GM18867 (cell line): ENCODE results near the gene FLACC1.
"Not testable (repeated sequence)": the region's sequence is repeated elsewhere in the genome, so short reads cannot be mapped to it uniquely, and the experiment has no call there.

Experiments used
- ATAC-seq: cut with Tn5 transposase; IDR thresholded peaks from one replicate; pipeline ENCODE4 v1.9.1; 2021; ENCODE audit warnings: mild to moderate bottlenecking, moderate library complexity; ENCODE audit not compliant: unreplicated experiment

FLACC1 gene

GRCh38 chr2:201256082-201256481 lies 101.1 kb downstream of the FLACC1 start:
- no peak for ATAC-seq

DNA sequence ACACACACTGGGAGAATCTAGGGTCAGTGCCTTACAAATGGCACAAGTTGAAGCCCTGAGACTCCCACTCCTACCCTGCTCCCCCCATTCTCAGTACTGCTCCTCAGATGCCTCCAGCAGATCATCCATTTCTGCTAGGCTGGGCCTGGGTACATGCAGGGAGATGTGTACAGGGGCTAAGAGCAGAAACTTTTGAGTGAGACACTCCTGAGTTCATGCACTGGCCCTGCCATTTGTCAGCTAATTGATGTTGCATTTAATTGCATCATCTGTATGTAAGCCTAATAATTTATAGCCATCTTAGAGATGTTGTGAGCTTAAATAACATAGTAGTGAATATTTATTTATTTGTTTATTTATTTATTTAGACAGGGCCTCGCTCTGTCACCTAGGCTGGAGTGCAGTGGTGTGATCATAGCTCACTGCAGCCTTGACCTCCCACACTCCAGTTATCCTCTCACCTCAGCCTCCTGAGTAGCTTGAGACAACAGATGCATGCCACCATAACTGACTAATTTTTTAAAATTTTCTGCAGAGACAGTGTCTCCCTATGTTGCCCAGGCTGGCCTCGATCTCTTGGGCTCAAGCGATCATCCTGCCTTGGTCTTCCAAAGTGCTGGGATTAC lies 101.6 kb downstream of the FLACC1 start:
- ATAC-seq, result no peak

GRCh38 chr2:201254081-201254730 lies 102.9 kb downstream of the FLACC1 start:
- no peak for ATAC-seq

GRCh38 chr2:201250741-201251140 lies 106.4 kb downstream of the FLACC1 start:
- ATAC-seq, result no peak

DNA sequence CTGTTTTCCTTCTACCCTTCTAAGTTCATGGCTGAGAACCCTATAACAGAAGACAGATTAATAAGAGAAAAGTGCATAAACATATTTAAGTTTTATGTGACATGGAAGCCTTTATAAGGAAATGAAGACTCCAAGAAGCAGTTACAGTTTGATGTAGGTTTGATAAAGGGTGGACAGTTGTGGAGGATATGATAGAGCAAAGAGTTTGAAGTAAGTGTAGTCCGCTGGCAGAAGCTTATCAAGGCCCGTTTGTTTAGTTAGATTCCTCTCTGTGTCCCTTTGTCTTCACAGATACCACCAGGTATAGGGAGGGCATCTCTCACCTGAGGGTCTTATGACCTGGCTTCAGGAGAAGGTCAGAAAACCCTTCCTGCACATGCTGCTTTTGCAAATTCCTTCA lies 107.3 kb downstream of the FLACC1 start:
- ATAC-seq, result no peak

DNA sequence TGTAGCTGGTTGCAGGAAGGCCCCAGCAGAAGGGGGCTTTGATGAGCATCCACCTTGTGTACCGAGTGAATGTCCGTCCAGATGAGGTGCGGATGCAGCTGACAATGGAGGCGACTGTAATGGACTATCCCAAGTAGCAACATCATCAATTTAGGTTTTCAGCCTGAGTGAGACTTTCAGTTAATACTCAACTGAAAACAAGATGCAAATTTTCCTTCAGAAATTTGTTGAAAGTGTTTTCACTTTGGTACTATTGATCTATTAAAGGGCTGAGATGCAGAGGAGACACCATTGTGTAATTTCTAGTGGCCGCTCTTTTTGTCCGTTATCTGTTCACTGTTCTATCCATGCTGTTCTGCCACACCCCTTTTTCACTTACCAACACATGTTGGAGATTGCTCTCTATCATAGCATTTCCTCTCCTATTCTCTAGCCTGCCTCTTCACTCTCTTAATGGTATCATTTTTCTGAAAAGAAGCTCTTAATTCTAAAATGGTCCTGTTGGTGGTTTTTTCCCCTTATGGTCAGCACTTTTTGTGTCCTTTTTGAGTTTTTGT lies 108.8 kb downstream of the FLACC1 start:
- peak; percentile 57 for ATAC-seq

DNA sequence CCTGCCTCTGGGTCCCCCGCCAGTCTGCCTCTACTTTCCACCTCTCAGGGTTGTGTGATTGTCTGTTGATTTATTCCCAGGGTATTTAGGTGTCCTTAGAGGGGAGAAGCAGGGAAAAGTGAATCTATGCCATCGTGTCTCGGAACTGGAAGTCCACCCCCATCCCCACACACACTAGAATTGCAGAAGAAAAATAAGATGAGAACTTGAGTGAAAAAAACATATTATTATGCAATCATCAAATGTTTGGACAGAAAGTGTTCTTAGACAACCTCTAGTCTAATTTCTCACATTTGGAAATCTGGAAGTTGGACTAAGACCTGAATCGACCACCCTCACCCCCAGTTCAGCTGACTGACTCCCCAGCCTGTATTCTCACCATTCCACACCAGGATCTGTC lies 110.9 kb downstream of the FLACC1 start:
- no peak for ATAC-seq

GRCh38 chr2:201244829-201245228 lies 112.3 kb downstream of the FLACC1 start:
- ATAC-seq, result no peak

GRCh38 chr2:201242571-201243277 lies 114.4 kb downstream of the FLACC1 start:
- no peak for ATAC-seq

- not testable (repeated sequence) for ATAC-seq
Measured at GRCh38 chr2:201239167-201239935, 117.8 kb downstream of the FLACC1 start.
